Sciatic nerve (tissue), 2 donors: ENCODE data around the gene RSPH6A. TPM values are rescaled to one million over a fixed set of nuclear protein-coding genes. Genes with fewer than 3 reads are reported as not detected.

Experiments used
- ATAC-seq: fragments of 200-7000 bp; cut with Tn5 transposase; one replicate; pipeline ENCODE4 v1.9.1; 2020; ENCODE audit warnings: mild to moderate bottlenecking, moderate library complexity
- DNase-seq: peaks from one replicate; pipeline ENCODE4 v3.0.0-alpha.2; 2020; ENCODE audit warnings: low spot score
- intact Hi-C: fragments of 100-400 bp; cut with DNase I; formaldehyde crosslinking; loops from one replicate; pipeline ENCODE4 v1.14.2; 2022
- total RNA-seq: library from RNA; stranded (reverse); fragmentation: NEBNext Ultra II Directional; extraction: Animal tissue kit (Norgen Biotek cat#: 25700); gene quantifications from one replicate; pipeline ENCODE4 v1.2.1, GENCODE V29; 2021
- donor health status: DM: no; HTN: no; CAD: no.
- donor health status: DM: no; HTN: no; CAD: no.

Gene RSPH6A
- total RNA-seq, 1 donor from 2014 or later: 0.18 TPM

DNA sequence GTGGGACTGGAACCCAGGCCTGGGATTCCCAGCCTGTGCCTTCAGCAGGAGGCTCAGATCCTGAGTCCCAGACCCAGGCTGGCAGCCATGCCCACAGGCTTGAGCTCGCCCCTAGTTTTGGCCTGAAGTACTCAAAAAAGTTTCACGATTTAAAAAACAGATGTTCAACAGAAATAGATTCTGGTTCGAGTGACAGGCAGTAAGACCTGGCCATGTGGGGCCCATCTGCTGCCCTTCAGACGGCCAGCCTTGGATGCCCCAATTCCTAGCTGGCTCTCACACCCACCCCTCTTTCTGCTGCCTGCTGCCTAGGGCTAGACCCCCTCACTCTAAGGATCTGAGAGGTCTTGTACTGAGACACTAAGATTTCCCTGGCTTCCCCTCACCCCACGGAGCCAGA is 30.0 kb downstream of the RSPH6A start:
- DNase-seq (no peak), ATAC-seq (no peak)
- intact Hi-C loops: no loop called here

- intact Hi-C loops: no loop called here
- ATAC-seq (no peak), DNase-seq (no peak)
Observed at GRCh38 chr19:45784096-45784495, 31.0 kb downstream of the RSPH6A start.

- ATAC-seq: peak; percentile 61
- no peak for DNase-seq
Observed at GRCh38 chr19:45782820-45783785, 32.0 kb downstream of the RSPH6A start.

GRCh38 chr19:45782162-45782691 is 32.9 kb downstream of the RSPH6A start, which contains the start of gene DMPK:
TSS of gene DMPK (minus strand) at chr19:45782490. CDS start at chr19:45782352, 138 bp downstream.
- intact Hi-C loops: no loop called here
- no peak for DNase-seq
- ATAC-seq: peak; percentile 65

More at GRCh38 chr19:45782820-45783785, 32.0 kb downstream of the RSPH6A start:
- intact Hi-C loops: no loop called here

- intact Hi-C loops: no loop called here
- DNase-seq (no peak), ATAC-seq (peak; percentile 1)
Observed at GRCh38 chr19:45781214-45782161, 33.6 kb downstream of the RSPH6A start.

DNA sequence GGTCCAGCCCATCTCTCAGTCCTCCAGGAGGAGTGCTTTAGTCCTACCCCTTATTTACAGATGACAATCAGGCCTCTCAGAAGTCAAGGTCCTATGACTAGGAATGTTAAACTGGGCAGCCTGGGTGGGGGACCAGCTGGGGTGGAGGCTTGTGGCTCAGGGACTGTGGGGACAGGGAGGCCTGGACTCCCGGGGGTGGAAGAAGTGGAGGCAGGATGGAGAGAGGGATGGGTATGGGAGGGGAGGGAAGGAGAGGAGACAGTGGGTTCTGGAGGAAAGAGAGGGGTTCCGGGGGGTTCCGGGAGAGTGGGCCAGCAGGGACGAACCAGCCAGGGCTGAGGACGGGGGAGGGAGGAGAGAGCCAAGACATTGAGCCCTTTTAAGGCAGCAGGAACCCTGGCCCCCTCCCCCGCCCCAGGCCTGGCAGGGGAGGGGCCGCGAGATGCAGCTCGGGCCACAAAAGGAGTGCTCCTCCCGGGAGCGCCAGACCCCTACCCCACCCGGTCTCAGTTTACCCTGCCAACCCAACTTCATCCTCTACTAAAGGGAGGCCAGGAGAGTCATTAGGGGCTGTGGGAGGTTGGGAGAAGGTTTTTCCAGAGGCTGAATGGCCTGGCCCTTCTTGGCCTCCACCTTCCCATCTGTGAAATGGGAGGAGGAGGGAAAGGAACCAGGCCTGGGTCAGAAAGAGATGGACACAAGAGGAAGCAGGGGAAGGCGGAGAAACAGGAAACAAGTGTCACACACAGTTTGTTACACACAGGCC is 34.5 kb downstream of the RSPH6A start:
- DNase-seq: no peak
- intact Hi-C loops: no loop called here

DNA sequence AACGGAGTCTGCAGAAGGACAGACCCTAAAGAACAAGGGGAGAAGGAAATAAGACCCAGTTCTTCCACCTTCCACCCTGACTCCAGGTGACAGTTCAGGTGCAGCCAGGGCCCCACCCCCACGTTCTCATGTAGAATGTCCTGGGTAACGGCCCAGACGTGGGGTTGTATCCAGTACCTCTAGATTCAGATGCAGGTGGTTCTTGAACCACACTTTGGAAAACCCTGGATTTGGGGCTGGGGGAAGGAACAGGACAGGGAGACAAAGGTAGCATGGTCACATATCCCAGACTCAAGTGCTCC is 35.0 kb downstream of the RSPH6A start:
- ATAC-seq (no peak), DNase-seq (no peak)
- intact Hi-C loops: no loop called here

More for the DNA sequence above, 34.5 kb downstream of the RSPH6A start:
- ATAC-seq: no peak

DNA sequence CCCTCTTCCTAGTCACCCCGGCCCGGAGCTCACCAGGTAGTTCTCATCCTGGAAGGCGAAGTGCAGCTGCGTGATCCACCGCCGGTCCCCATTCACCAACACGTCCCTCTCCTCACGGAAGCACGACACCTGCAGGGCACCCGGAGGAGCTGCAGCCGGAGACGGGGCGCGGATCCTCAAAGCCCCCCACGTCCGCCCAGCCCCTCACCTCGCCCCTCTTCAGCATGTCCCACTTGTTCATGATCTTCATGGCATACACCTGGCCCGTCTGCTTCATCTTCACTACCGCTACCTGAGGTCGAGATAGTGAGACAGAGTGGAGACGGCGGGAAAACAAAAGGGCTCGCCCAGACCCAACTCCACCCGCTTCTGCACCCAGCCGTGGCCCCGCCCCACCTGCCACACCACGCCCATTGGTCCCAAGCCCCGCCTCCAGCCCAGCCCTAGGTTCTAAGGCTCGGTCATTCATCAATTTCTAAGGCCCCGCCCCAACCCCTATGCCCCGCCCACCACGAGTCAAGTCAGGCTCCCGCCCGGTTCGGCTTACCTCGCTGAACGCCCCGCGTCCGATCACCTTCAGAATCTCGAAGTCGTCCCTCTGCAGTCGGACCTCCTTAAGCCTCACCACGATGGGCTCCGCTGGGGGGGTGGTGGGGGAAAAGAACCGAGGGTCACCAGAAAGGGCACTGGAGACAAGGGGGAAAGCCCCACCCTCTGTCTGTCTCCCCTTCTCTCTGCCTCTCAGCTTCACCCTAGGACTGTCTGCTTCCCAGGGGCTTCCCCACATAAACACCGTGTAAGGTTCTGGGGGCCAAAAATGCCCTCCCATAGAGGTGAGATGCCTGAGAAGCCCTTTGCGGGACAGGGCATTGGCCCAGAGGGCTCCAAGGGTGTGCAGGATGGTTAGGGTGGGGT is 35.6 kb downstream of the RSPH6A start:
- ATAC-seq: peak; percentile 80
- peak; percentile 94 for DNase-seq
- intact Hi-C loops: no loop called here

- ATAC-seq (no peak), DNase-seq (no peak)
- intact Hi-C loops: no loop called here
Observed at GRCh38 chr19:45778010-45778661, 37.0 kb downstream of the RSPH6A start.

DNA sequence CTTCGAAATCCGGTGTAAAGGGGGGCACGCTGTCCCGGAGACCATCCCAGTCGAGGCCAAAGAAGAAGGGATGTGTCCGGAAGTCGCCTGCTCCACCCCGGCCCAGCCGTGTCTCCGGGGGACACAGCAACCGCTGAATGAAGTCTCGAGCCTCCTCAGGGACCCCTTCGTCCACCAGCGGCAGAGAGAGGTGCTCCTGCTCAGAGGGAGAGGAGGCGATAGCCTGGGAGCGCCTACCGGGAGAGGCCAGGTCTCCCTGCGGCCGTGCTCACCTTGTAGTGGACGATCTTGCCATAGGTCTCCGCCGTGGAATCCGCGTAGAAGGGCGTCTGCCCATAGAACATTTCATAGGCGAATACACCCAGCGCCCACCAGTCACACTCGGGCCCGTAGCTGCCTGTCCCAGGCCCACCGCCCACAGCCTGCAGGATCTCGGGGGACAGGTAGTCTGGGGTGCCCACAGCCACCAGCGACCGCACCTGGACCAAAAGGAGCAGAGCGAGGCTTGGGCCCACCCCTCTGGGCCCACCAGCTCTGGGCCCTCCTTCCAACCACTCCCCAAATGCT is 37.6 kb downstream of the RSPH6A start:
- ATAC-seq (no peak), DNase-seq (no peak)
- intact Hi-C loops: no loop called here

DNA sequence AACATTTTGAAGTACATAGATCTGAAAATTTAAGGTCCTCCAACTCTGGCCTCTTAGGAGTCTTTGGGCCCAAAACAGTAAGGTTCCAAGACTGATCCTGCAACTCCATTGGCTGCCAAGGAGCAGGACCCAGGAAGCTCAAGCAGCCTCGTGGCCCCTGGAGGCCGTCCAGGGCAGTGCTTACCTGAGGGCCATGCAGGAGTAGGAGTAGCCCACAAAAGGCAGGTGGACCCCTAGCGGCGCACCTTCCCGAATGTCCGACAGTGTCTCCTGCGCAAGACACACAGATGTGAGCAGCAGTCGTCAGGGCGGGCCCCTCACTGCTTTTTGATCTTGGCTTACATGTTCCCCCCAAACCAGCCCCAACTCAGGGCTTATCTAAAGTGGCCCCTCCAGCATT is 40.3 kb downstream of the RSPH6A start:
- ATAC-seq (no peak), DNase-seq (no peak)
- intact Hi-C loops: no loop called here

DNA sequence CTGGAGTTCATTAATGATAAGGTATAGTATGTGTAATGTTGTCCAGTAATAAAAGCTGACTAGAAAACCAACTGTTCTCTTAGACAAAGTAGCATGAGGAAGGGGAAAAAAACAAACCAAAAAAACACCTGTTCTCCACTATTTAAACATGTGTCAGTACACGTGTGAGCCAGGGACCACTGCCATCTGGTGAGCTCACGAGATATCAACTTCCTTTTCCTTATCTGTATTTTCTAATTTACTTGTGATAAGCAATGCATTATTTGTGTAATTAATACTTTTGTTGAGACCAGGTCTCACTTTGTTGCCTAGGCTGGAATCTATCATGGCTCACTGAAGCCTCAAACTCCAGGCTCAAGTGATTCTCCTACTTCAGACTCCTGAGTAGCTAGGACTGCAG is 41.7 kb downstream of the RSPH6A start:
- ATAC-seq: no peak
- intact Hi-C loops: no loop called here
- DNase-seq: no peak

DNA sequence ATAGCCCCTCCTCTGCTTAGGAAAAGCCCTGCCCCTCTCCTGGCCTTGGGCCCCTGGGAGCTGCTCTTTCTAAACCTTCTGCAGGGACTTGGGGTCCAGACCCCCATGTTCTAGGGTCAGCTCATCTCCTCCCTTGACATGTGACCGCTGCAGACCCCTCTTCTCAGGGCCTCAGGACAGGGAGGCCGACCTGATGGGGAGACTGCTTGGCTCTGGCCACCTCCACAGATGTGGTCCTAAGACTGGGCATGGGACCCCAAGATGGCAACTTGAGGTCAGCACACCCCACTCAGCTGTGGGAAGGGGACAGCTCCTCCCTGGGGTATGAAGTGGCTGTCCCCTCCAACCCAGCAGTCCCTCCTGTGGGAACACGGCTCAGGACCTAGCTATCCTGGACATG is 42.2 kb downstream of the RSPH6A start:
- intact Hi-C loops: no loop called here
- no peak for ATAC-seq
- DNase-seq: no peak

DNA sequence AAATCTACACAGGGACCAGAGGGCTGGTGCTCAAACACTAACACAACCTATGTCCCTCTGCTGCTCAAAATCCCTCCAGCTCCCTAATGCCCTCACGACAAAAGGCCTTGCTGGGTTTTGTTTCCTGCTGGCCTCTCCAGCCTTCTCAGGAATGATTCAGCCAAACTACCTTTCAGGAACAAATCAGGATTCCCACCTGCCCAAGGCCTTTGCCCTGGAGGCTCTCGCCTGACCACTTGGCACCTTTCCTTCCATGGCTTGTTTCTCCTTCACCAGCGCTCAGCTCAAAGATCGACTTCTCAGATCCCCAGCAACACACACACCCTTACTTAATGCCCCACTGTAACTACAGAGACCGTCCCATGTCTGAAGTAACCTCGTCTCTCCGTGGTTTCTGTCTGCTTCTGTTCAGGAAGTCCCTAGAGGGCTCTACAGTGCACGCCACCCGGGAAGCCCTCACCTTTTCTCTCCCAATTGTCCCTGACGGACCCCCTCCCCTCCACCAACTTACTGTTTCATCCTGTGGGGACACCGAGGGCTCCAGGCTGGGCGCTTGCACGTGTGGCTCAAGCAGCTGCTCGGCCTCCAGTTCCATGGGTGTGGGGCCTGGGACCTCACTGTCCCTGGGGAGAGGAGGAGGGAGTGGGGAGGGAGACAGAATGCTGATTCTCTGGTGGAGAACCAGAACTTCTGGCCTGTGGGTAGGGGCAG is 42.8 kb downstream of the RSPH6A start:
- intact Hi-C loops: no loop called here
- DNase-seq (no peak), ATAC-seq (no peak)

GRCh38 chr19:45771311-45771933 is 43.7 kb downstream of the RSPH6A start:
- DNase-seq (peak; percentile 78), ATAC-seq (no peak)
- intact Hi-C loops: no loop called here
